Non-pigmented ciliary epithelial cell (primary cell): ENCODE measurements around the gene DTHD1.

Experiments used
- DNase-seq: peaks from one replicate; pipeline ENCODE4 v3.0.0-alpha.2; 2010; ENCODE audit warnings: low read depth

The DTHD1 gene

DNA sequence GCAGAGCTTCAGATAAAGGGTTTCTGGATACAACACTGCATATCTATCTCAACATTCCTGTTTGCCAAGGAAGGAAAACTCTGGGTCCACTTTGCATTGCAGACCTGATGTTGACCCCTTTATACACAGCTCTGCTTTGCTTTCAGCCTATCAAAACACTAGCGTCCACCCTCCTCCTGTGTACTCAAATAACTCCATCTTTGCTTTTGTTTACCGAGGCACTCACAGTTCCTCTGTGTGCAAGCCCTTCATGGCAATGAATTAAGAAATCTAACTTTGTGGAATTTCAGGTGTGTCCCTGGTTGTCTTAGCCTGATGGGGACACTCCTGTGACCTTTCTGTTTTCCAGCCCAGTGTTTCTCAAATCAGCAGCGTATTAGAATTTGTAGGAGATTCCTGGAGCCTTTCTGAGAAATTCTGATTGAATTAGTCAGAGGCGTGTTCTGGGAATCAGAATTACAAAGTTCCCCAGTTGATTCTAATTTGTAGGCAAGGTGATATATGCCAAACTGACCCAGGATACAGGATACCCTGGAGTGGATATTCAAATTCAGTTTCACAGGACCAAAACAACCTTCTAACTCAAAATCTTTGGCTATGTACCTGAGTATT lies 68.6 kb downstream of the DTHD1 start:
- DNase-seq = no peak

DNA sequence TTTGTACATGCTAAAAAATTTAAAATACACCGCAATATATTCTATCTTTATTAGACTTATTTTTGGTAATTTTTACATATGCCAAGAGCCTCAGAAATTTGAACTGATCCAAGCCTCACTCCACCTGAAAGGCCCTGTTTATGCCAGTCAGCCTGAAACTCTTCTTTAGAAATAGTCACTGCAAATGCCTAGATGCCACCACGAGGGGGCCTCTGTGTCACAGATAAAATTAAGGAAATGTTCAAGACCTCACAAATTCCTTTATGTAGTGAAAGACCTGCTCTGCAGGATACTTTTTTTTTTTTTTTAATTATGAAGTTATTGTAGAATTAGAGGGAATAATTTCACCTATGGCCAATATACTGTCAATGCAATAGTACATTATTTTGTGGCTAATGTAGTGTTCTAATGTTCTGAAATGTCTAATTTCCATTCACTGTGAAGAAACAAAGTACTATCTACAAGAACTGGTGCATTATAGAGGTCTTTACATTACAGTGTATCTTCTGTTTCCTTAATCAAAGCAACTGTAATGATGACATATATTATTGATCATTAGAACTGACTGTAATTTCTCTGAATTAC lies 69.8 kb downstream of the DTHD1 start:
- no peak for DNase-seq

DNA sequence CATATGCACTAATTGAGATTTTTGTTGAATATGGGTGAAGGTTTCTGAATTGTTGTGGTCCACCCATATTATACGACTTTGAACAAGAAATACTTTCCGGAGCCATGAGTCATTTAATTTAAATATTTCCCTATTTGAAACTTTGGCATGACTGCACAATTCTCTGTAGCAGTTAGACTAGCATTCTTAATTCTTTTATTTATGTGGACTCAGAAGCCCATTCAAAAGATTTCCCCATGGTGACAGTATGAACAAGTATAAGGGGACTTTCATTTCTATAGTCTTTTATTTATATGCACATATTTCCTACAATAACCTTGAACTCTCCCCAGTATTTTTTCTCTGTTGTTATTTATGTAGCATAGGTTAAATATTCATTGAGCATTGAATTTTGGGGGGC lies 72.6 kb downstream of the DTHD1 start:
- DNase-seq = no peak

DNA sequence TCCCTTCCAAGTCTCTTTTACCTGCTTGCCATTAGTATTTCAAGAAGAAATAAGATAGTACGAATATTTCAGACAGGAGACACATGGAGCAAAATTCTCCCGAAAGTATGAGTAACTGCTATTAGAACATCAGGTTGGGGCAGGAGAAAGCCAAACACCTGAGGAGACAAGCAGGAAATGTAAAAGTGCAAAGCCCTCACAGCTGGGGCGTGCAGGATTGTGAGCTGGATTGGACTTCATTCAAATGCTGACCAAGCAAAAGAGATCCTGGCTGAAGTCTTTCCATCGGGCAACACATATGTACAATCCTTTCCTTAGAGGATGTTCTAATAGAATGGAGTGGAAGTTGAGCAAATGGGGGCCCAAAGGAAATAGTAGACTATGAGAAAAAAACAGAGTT lies 76.8 kb downstream of the DTHD1 start:
- DNase-seq = no peak

DNA sequence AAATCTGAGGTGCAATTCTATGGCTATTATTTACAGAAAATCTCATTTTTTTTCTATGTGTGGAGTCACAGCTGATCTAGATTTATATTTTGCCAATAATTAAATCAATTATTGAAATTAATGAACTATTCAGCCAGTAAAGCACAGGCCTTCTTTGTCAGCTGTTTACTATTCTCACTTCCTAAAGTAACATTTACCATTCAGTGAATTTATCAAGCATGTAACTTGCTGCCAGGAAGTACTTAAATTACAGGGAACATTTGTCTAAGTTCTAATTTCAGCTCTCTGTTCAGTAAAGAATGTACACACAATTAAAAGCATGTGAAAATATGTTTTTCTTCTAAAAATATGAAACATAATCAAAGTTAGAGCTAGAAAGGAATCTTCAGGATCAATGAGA lies 79.3 kb downstream of the DTHD1 start:
- no peak for DNase-seq

DNA sequence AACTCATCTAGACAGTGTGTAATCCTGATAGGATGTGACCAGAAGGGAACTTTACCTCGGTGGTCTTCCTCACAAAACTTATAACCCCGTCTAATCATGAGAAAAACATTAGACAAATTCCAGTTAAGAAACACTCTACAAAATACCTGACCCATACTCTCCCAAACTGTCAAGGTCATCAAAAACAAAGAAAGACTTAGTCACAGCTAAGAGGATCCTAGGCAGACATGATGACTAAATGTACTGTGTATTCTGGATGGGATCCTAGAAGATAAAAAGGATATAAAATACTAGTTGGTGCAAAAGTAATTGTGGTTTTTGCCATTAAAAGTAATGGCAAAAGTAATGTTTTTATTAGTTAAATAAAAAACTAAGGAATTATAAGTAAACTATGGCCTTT lies 81.6 kb downstream of the DTHD1 start:
- peak; percentile 3 for DNase-seq

DNA sequence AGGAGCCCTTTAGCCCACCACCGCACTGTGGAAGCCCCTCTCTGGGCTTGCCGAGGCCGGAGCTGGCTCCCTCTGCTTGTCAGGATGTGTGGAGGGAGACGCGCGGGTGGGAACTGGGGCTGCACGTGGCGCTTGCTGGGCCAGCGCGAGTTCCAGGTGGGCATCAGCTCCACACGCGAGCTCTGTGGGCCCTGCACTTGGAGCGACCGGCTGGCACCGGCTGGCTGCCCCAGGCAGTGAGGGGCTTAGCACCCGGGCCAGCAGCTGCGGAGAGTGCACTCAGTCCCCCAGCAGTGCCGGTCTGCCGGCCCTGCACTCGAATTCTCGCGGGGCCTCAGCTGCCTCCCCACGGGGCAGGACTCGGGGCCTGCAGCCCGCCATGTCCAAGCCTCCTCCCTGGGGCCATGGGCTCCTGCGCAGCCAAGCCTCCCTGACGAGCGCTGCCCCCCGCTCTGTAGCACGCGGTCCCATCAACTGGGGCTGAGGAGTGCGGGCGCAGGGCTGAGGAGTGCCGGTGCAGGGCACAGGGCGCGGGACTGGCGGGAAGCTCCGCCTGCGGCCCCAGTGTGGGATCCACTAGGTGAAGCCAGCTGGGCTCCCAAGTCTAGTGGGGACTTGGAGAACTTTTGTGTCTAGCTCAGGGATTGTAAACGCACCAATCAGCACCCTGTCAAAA lies 93.6 kb downstream of the DTHD1 start:
- DNase-seq = no peak

DNA sequence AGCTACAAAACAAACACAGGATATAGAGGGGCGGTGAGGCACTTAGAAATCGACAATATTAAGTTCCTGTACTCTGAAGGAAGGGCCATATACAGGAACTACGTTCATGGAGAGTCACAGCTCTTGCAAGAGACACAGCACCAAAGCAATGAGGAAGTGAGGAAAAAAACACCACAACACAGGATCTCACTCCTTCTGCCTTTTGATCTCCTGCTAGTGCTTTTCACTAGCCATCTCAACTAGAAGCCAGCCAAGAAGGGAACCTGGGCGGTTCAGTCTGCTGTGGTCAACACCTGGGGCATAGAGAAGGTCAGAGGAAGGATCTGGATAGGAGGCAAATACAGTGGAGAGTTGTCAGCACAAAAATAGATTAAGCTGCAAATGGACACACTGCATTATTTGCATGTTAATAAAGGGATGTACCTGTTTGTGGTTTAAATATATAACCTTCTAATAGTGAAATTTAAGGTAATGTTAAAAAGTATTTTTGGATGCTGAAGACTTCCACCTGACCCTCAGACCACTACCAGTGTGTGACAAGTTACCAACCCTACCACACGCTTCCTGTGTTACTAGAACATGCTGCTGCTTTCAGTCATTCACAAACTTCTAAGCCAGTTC lies 104.6 kb downstream of the DTHD1 start:
- no peak for DNase-seq

DNA sequence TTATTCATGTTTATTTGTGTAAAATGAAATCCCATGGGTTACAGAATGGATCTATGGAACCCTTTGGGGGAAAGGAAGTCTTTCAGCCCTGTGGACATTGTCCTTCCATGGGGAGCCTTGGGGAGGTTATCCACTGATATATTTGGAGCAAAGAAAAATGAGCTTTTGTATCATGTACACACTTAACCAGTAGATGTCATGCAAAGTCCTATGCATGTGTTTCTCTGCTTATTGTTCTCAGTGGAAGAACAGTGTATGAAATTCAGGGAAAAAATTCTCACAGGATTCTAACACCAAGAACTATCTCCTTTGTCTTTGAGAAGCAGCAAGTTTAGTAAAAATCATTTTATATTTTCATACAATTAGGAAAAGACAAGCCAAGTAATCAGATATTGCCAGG lies 105.3 kb downstream of the DTHD1 start:
- DNase-seq = no peak

DNA sequence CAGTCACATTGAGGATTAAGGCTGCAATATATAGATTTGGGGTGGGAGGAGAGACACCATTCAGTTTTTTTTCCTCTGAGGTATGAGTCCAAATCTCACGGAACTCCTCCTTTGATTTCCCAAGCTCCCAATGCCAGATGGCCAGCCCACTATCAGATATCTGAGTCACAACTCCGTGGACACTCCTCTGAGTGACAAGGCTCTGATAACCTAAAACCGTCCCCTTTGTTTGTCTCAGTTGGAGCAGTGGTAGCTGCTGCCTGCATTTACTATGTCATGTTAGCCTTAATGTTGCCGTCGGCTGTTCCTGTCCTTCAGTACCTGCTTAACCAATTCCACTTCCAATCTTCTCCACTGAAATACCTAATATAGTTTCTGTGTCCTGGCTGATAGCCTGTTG lies 107.3 kb downstream of the DTHD1 start:
- DNase-seq = no peak

DNA sequence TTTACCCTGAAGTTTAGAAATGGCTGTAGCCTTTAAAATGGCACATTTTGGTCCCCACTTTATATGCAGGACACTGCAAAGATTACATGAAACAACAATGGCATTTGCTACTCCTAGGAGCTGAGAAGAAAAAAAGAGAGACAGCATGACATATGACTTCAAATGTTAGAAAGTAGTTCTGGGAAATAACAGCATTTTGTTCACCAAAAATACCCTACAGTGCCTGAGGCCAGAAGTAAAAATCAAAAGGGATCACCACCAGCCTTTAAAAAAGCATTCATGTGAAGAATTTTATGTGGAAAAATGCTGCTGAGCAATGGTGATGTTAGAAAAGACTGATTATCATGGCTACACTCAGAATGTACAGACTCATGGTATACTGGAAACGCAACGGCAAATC lies 110.0 kb downstream of the DTHD1 start:
- DNase-seq = no peak

DNA sequence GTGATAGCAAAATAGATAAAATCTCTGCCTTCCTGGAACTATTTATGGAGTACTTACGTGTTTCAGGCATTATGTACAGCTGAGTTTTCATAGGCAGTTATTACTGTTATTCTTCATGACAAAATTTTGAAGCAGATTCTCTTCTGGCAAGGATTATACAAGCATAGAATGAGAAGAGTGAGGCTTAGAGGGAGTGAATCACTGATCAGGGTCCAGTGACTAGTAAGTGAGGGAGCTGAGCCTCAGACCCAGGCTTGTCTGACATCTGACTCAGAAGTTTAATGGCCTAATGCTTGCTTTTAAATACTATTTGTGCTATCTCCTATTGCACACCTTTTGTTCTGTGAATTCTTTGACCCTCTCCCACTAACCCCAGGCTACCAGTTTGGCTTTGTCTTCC lies 110.6 kb downstream of the DTHD1 start:
- no peak for DNase-seq

DNA sequence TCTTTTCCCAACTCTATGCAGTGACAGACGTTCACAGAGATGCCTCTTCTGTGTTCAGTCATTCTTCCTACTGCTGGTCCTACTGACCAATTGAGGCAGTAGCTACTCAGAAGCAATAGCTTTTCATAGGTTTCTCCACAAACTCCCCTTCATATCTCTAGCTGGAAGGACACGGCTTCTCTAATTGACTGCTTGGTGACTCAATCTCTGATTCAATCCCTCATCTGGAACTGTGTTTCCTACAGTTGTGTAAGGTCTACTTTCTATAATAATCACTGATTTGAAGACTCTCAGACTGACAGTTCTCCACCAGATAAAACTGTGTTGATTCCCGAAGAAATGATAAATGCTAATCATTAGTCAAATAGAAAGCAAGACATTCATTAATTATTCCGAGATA lies 111.5 kb downstream of the DTHD1 start:
- no peak for DNase-seq
